ENCODE data around the gene PPFIBP2.

Gene PPFIBP2

GRCh38 chr11:7688238-7688826, 174.5 kb downstream of the PPFIBP2 start:
- DNase-seq (ENCODE audit: low spot score): no peak
- Histone ChIP-seq H3K9ac (ENCODE audit: low read depth, low read length, poor library complexity) (no peak overlapping the region), H4K91ac (ENCODE audit: low read depth, low read length, poor library complexity) (no peak overlapping the region), H3K18ac (ENCODE audit: low read length) (no peak overlapping the region), H2AFZ (ENCODE audit: low read length) (no peak overlapping the region), H3K27me3 (ENCODE audit: control insufficient read depth in 3 of 3, insufficient read depth in 3 of 3, low read depth in 1 of 3, low read length in 3 of 3) (peaks cover 0 to 8% (median 0%) of the 10 kb centered on the region in 3 experiments), H3K4ac (ENCODE audit: low read length) (no peak overlapping the region), H3K4me1 (ENCODE audit: control insufficient read depth in 2 of 2, insufficient read depth in 1 of 2, low read depth in 1 of 2, low read length in 2 of 2) (peaks cover 0 to 2% of the 10 kb centered on the region in 2 donors), H2AK5ac (ENCODE audit: low read depth, low read length) (no peak overlapping the region), H3K23ac (ENCODE audit: low read depth, low read length, poor library complexity) (no peak overlapping the region), H4K8ac (ENCODE audit: low read depth, low read length) (no peak overlapping the region), H3K4me2 (ENCODE audit: insufficient read depth, low read length, poor library complexity, severe bottlenecking) (no peak overlapping the region), H3K4me3 (ENCODE audit: low read length in 2 of 2) (no peak overlapping the region), H2BK15ac (ENCODE audit: low read length) (no peak overlapping the region), H2BK5ac (ENCODE audit: low read length) (no peak overlapping the region), H3K27ac (replicated peaks; ENCODE audit: low read length) (no peak overlapping the region), H2BK120ac (ENCODE audit: low read depth, low read length) (no peak overlapping the region), H3K36me3 (replicated peaks in 1 of 2; ENCODE audit: control insufficient read depth in 2 of 2, insufficient read depth in 2 of 2, low read length in 2 of 2) (no peaks in the 10 kb centered on the region), H3K79me1 (ENCODE audit: low read depth, low read length) (no peaks in the 10 kb centered on the region), H3K14ac (ENCODE audit: low read length) (no peak overlapping the region), H3K9me3 (replicated peaks in 1 of 2; ENCODE audit: control insufficient read depth in 2 of 2, insufficient read depth in 1 of 2, low read depth in 1 of 2, low read length in 2 of 2) (no peaks in the 10 kb centered on the region), H2BK12ac (ENCODE audit: low read length) (no peak overlapping the region)
- no CpG with 5 or more reads among the region's 4 CpGs for WGBS, 2 donors (ENCODE audit: extremely low coverage in 2 of 2, insufficient read length in 2 of 2, insufficient replicate concordance in 1 of 2)

GRCh38 chr11:7689239-7689638, 175.4 kb downstream of the PPFIBP2 start:
- Histone ChIP-seq H3K23ac (ENCODE audit: low read depth, low read length, poor library complexity) (no peak overlapping the region), H3K27ac (replicated peaks; ENCODE audit: low read length) (no peak overlapping the region), H2BK120ac (ENCODE audit: low read depth, low read length) (no peak overlapping the region), H2BK12ac (ENCODE audit: low read length) (no peak overlapping the region), H4K8ac (ENCODE audit: low read depth, low read length) (no peak overlapping the region), H4K91ac (ENCODE audit: low read depth, low read length, poor library complexity) (no peak overlapping the region), H2BK5ac (ENCODE audit: low read length) (no peak overlapping the region), H3K18ac (ENCODE audit: low read length) (no peak overlapping the region), H2AFZ (ENCODE audit: low read length) (no peak overlapping the region), H3K4ac (ENCODE audit: low read length) (no peak overlapping the region), H2BK15ac (ENCODE audit: low read length) (no peak overlapping the region), H3K9me3 (replicated peaks in 1 of 2; ENCODE audit: control insufficient read depth in 2 of 2, insufficient read depth in 1 of 2, low read depth in 1 of 2, low read length in 2 of 2) (peaks cover 1 to 4% of the 10 kb centered on the region in 2 donors), H3K9ac (ENCODE audit: low read depth, low read length, poor library complexity) (no peak overlapping the region), H3K4me1 (ENCODE audit: control insufficient read depth in 2 of 2, insufficient read depth in 1 of 2, low read depth in 1 of 2, low read length in 2 of 2) (peaks cover 0 to 2% of the 10 kb centered on the region in 2 donors), H3K79me1 (ENCODE audit: low read depth, low read length) (no peaks in the 10 kb centered on the region), H3K36me3 (replicated peaks in 1 of 2; ENCODE audit: control insufficient read depth in 2 of 2, insufficient read depth in 2 of 2, low read length in 2 of 2) (no peaks in the 10 kb centered on the region), H3K4me2 (ENCODE audit: insufficient read depth, low read length, poor library complexity, severe bottlenecking) (no peak overlapping the region), H2AK5ac (ENCODE audit: low read depth, low read length) (no peak overlapping the region), H3K14ac (ENCODE audit: low read length) (no peak overlapping the region), H3K27me3 (ENCODE audit: control insufficient read depth in 3 of 3, insufficient read depth in 3 of 3, low read depth in 1 of 3, low read length in 3 of 3) (peaks cover 0 to 8% (median 0%) of the 10 kb centered on the region in 3 experiments), H3K4me3 (ENCODE audit: low read length in 2 of 2) (no peak overlapping the region)
- WGBS, 2 donors (ENCODE audit: extremely low coverage in 2 of 2, insufficient read length in 2 of 2, insufficient replicate concordance in 1 of 2): no CpG with 5 or more reads among the region's 4 CpGs
- DNase-seq (ENCODE audit: low spot score): no peak

GRCh38 chr11:7690648-7691047, 176.8 kb downstream of the PPFIBP2 start:
- H3K27ac ChIP-seq (replicated peaks; ENCODE audit: low read length): no peak overlapping the region
- H4K91ac ChIP-seq (ENCODE audit: low read depth, low read length, poor library complexity): no peak overlapping the region
- WGBS, 2 donors (ENCODE audit: extremely low coverage in 2 of 2, insufficient read length in 2 of 2, insufficient replicate concordance in 1 of 2): no CpG with 5 or more reads among the region's 6 CpGs
- no peak overlapping the region for H4K8ac ChIP-seq (ENCODE audit: low read depth, low read length)
- H3K4me2 ChIP-seq (ENCODE audit: insufficient read depth, low read length, poor library complexity, severe bottlenecking): no peak overlapping the region
- no peak overlapping the region for H3K14ac ChIP-seq (ENCODE audit: low read length)
- H2AFZ ChIP-seq (ENCODE audit: low read length): no peak overlapping the region
- peaks cover 0 to 2% of the 10 kb centered on the region in 2 donors for H3K4me1 ChIP-seq (ENCODE audit: control insufficient read depth in 2 of 2, insufficient read depth in 1 of 2, low read depth in 1 of 2, low read length in 2 of 2)
- H3K36me3 ChIP-seq (replicated peaks in 1 of 2; ENCODE audit: control insufficient read depth in 2 of 2, insufficient read depth in 2 of 2, low read length in 2 of 2): no peaks in the 10 kb centered on the region
- no peak overlapping the region for H3K4me3 ChIP-seq (ENCODE audit: low read length in 2 of 2)
- DNase-seq (ENCODE audit: low spot score): no peak
- H2AK5ac ChIP-seq (ENCODE audit: low read depth, low read length): no peak overlapping the region
- H2BK5ac ChIP-seq (ENCODE audit: low read length): no peak overlapping the region
- no peak overlapping the region for H3K23ac ChIP-seq (ENCODE audit: low read depth, low read length, poor library complexity)
- no peak overlapping the region for H3K4ac ChIP-seq (ENCODE audit: low read length)
- no peaks in the 10 kb centered on the region for H3K79me1 ChIP-seq (ENCODE audit: low read depth, low read length)
- no peak overlapping the region for H2BK12ac ChIP-seq (ENCODE audit: low read length)
- no peak overlapping the region for H2BK120ac ChIP-seq (ENCODE audit: low read depth, low read length)
- no peak overlapping the region for H2BK15ac ChIP-seq (ENCODE audit: low read length)
- H3K9ac ChIP-seq (ENCODE audit: low read depth, low read length, poor library complexity): no peak overlapping the region
- no peak overlapping the region for H3K18ac ChIP-seq (ENCODE audit: low read length)
- peaks cover 0 to under 1% (median 0%) of the 10 kb centered on the region in 3 experiments for H3K27me3 ChIP-seq (ENCODE audit: control insufficient read depth in 3 of 3, insufficient read depth in 3 of 3, low read depth in 1 of 3, low read length in 3 of 3)
- peaks cover 2 to 5% of the 10 kb centered on the region in 2 donors for H3K9me3 ChIP-seq (replicated peaks in 1 of 2; ENCODE audit: control insufficient read depth in 2 of 2, insufficient read depth in 1 of 2, low read depth in 1 of 2, low read length in 2 of 2)

GRCh38 chr11:7691759-7692350, 178.1 kb downstream of the PPFIBP2 start:
- H3K4me2 ChIP-seq (ENCODE audit: insufficient read depth, low read length, poor library complexity, severe bottlenecking): no peak overlapping the region
- WGBS, 2 donors (ENCODE audit: extremely low coverage in 2 of 2, insufficient read length in 2 of 2, insufficient replicate concordance in 1 of 2): no CpG with 5 or more reads among the region's 6 CpGs
- H2BK12ac ChIP-seq (ENCODE audit: low read length): no peak overlapping the region
- H3K79me1 ChIP-seq (ENCODE audit: low read depth, low read length): no peaks in the 10 kb centered on the region
- no peaks in the 10 kb centered on the region for H3K36me3 ChIP-seq (replicated peaks in 1 of 2; ENCODE audit: control insufficient read depth in 2 of 2, insufficient read depth in 2 of 2, low read length in 2 of 2)
- no peaks in the 10 kb centered on the region for H3K27me3 ChIP-seq (ENCODE audit: control insufficient read depth in 3 of 3, insufficient read depth in 3 of 3, low read depth in 1 of 3, low read length in 3 of 3)
- H2AK5ac ChIP-seq (ENCODE audit: low read depth, low read length): no peak overlapping the region
- no peak overlapping the region for H2AFZ ChIP-seq (ENCODE audit: low read length)
- no peak overlapping the region for H3K27ac ChIP-seq (replicated peaks; ENCODE audit: low read length)
- H2BK15ac ChIP-seq (ENCODE audit: low read length): no peak overlapping the region
- no peak overlapping the region for H2BK5ac ChIP-seq (ENCODE audit: low read length)
- H4K91ac ChIP-seq (ENCODE audit: low read depth, low read length, poor library complexity): no peak overlapping the region
- H3K4me1 ChIP-seq (ENCODE audit: control insufficient read depth in 2 of 2, insufficient read depth in 1 of 2, low read depth in 1 of 2, low read length in 2 of 2): peaks cover 0 to 2% of the 10 kb centered on the region in 2 donors
- H3K23ac ChIP-seq (ENCODE audit: low read depth, low read length, poor library complexity): no peak overlapping the region
- H3K18ac ChIP-seq (ENCODE audit: low read length): no peak overlapping the region
- no peak overlapping the region for H3K4me3 ChIP-seq (ENCODE audit: low read length in 2 of 2)
- DNase-seq (ENCODE audit: low spot score): no peak
- no peak overlapping the region for H3K4ac ChIP-seq (ENCODE audit: low read length)
- H2BK120ac ChIP-seq (ENCODE audit: low read depth, low read length): no peak overlapping the region
- peaks cover 2 to 5% of the 10 kb centered on the region in 2 donors for H3K9me3 ChIP-seq (replicated peaks in 1 of 2; ENCODE audit: control insufficient read depth in 2 of 2, insufficient read depth in 1 of 2, low read depth in 1 of 2, low read length in 2 of 2)
- H4K8ac ChIP-seq (ENCODE audit: low read depth, low read length): no peak overlapping the region
- no peak overlapping the region for H3K14ac ChIP-seq (ENCODE audit: low read length)
- H3K9ac ChIP-seq (ENCODE audit: low read depth, low read length, poor library complexity): no peak overlapping the region

All from neuronal stem cell (in vitro differentiated cells).